GM19463 (cell line): ENCODE data around the gene ARPC1A.
"Not testable (repeated sequence)": the region's sequence is repeated elsewhere in the genome, so short reads cannot be mapped to it uniquely, and the experiment has no call there.

Source experiments
- ATAC-seq: cut with Tn5 transposase; IDR thresholded peaks from one replicate; pipeline ENCODE4 v1.9.1; 2021; ENCODE audit warnings: mild to moderate bottlenecking, moderate library complexity; ENCODE audit not compliant: unreplicated experiment

ARPC1A gene

GRCh38 chr7:99386584-99387238 lies 61.0 kb downstream of the ARPC1A start:
- no peak for ATAC-seq

- not testable (repeated sequence) for ATAC-seq
These were observed 61.5 kb downstream of the ARPC1A start for GRCh38 chr7:99387239-99387635.

GRCh38 chr7:99387912-99388311 lies 62.2 kb downstream of the ARPC1A start:
- no peak for ATAC-seq

- ATAC-seq, result no peak
These were observed 64.1 kb downstream of the ARPC1A start for GRCh38 chr7:99389772-99390171.

- no peak for ATAC-seq
These were observed 65.4 kb downstream of the ARPC1A start for GRCh38 chr7:99390941-99391602.

- no peak for ATAC-seq
These were observed 66.3 kb downstream of the ARPC1A start for GRCh38 chr7:99392046-99392445.

- peak; percentile 60 for ATAC-seq
These were observed 67.1 kb downstream of the ARPC1A start for GRCh38 chr7:99392659-99393354.

- no peak for ATAC-seq
These were observed 67.9 kb downstream of the ARPC1A start for GRCh38 chr7:99393355-99394187.

GRCh38 chr7:99394188-99394502 lies 68.4 kb downstream of the ARPC1A start:
- ATAC-seq, result no peak

- no peak for ATAC-seq
These were observed 70.1 kb downstream of the ARPC1A start for GRCh38 chr7:99395616-99396327.

GRCh38 chr7:99396418-99397296 lies 71.0 kb downstream of the ARPC1A start:
- ATAC-seq, result no peak

- ATAC-seq, result no peak
These were observed 71.7 kb downstream of the ARPC1A start for GRCh38 chr7:99397297-99397983.

GRCh38 chr7:99398891-99399445 lies 73.3 kb downstream of the ARPC1A start:
- no peak for ATAC-seq

GRCh38 chr7:99399597-99399996 lies 73.9 kb downstream of the ARPC1A start:
- ATAC-seq, result no peak

GRCh38 chr7:99402854-99403253 lies 77.2 kb downstream of the ARPC1A start:
- no peak for ATAC-seq

- no peak for ATAC-seq
These were observed 78.1 kb downstream of the ARPC1A start for GRCh38 chr7:99403764-99404163.

- ATAC-seq, result no peak
These were observed 78.7 kb downstream of the ARPC1A start for GRCh38 chr7:99404235-99404976.

- ATAC-seq, result no peak
These were observed 79.3 kb downstream of the ARPC1A start for GRCh38 chr7:99404977-99405320.
